ENCODE data around the gene ZNF268.

GRCh38 chr12:133251732-133252131 lies 70.4 kb downstream of the ZNF268 start:
- TF ChIP-seq ZNF324 (tag by site-specific recombination; IDR thresholded peaks at IDR 0.05) (no peak), ZNF394 (tag by site-specific recombination; IDR thresholded peaks at IDR 0.05; ENCODE audit: borderline replicate concordance) (no peak)

Data from HEK293 (cell line).